Upper lobe of left lung (tissue), 4 donors: ENCODE measurements around the gene CCN2.

Experiments
- CTCF ChIP-seq, 6 experiments: fragments of 450-650 bp in 4 of 6; fragments of 200-600 bp in 2 of 6; sonication (generic) in 2 of 6; IDR thresholded peaks; one replicate each; pipeline ENCODE4 v1.5.1; 2016 to 2019; ENCODE audit warnings: antibody characterized with exemption in 6 of 6
- EP300 ChIP-seq, 4 donors: sonication (generic); formaldehyde crosslinking; IDR thresholded peaks; one replicate each; pipeline ENCODE4 v1.5.1; 2017; ENCODE audit warnings: antibody characterized with exemption in 4 of 4, control low read depth in 2 of 4
- POLR2AphosphoS5 ChIP-seq, 2 donors: sonication (generic); formaldehyde crosslinking; IDR thresholded peaks; one replicate each; pipeline ENCODE4 v1.5.1; 2017; ENCODE audit warnings: antibody characterized with exemption in 2 of 2

GRCh38 chr6:131937226-131937625 is 13.9 kb downstream of the CCN2 start:
- TF ChIP-seq EP300 (IDR thresholded peaks at IDR 0.05) (no peak), POLR2AphosphoS5 (IDR thresholded peaks at IDR 0.05) (no peak), CTCF (IDR thresholded peaks at IDR 0.05) (no peak)
